ENCODE data around the gene ZNF593OS.

The ZNF593OS gene

GRCh38 chr1:26182383-26182696 lies 10.7 kb upstream of the ZNF593OS start:
- DNase-seq: no peak

DNA sequence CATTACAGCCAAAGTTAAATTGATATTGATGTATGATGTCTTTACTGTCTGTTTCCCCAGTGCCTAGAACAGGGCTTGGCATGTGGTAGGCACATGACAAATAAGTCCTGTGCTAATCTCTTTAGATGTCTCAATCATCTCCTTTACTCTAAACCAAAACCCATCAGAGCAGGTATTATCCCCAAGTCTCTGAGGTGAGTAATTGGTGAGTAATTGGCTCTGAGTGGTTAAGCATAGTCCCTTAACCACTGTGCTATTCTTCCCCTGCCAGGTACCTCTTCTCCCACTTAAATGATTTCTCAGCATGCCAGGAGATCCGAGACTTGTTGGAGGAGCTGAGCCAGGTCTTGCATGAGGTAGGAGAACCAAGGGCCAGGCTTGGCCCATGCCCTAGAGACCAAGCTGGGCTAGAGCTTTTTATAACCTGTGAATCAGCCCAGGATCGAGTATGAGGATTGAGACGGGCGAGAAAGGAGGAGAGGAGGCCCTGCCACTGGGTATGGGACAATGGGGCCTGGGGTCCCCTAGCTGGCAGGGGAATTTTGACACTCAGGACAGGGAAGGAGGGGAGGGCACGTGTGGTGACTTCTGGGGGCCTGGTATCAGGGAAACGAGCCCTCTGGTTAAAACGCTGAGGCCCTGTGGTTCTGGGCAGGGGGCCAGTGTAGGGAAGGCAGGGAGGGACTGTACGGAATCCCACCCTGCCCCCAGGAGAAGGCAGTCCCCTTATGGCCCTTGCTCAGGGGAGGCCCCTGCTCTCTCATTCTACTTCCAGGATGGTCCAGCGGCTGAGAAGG lies 10.2 kb upstream of the ZNF593OS start:
- DNase-seq: no peak

DNA sequence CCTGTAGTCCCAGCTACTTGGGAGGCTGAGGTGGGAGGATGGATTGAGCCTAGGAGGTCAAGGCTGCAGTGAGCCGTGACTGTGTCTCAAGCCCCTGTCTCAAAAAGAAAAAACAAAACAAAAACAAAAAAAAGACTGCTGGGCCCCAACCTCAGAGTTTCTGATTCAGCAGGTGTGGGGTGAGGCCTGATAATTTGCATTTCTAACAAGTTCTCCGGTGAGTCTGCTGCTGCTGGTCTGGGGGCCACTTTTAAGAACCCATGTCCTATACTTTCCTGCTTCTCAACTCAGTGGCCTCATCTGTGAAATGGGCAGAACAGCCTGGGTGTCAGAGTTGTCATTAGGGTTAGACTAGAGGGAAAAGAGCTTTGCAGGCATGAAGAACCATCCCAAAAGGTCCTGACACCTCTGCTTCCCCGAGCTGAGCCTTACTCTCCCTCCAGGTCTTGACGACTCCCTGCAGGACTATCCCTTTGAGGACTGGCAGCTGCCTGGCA lies 8.4 kb upstream of the ZNF593OS start:
- no peak for DNase-seq

- DNase-seq: no peak
Measured at GRCh38 chr1:26177182-26177684, 5.6 kb upstream of the ZNF593OS start, which contains the start of gene CNKSR1. Gene CNKSR1, plus strand, starts transcription at chr1:26177491. Its CDS starts 57 bp downstream, at chr1:26177548.

DNA sequence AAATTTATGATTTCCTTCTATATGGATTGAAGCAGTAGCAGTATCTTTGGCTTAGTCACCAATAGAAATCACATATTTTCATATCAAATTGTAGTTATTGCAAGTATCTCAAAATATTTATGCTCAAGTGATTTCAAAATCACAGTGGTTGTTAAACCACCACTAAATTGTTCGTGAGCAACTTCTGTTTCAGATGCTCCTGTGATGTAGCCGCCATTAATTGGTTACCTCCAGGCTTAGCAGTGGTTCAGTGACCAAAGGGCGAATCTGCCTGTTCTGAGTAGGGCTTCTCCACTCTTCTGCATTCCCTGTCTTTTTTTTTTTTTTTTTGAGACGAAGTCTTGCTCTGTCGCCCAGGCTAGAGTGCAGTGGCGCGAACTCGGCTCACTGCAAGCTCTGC lies 3.7 kb upstream of the ZNF593OS start:
- DNase-seq: no peak

- no peak for DNase-seq
Measured at GRCh38 chr1:26170472-26170821, 1.2 kb downstream of the ZNF593OS start.

DNA sequence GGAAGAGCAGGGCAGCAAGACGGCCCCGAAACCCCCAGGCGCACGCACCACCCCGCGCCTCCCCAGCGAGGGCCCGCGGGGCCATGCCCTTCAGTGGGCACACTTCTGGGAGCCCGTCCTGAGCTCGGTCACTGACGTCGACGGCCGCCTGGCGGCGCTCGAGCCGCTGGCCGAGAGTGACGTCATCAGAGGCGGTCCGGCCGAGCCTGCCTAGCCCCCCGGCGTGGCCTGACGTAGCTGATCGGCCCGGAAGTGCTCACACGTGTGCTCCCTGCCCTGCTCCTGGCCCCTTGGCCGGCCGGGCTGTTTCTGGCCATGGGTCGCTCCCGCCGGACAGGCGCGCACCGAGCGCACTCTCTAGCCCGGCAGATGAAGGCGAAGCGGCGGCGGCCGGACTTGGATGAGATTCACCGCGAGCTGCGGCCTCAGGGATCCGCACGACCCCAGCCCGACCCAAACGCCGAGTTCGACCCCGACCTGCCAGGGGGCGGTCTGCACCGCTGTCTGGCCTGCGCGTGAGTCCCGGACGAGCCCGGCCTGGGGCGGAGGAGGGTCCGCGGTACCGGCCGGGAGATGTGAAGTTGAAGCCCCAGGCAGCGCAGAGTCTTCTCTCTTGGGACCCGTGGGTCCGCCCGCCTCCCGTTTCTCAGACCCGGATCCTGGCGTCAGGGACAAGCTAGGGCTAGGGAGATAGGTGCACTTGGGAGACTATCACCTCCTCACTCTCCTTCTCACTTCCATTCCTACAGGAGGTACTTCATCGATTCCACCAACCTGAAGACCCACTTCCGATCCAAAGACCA lies 1.8 kb downstream of the ZNF593OS start, which contains the start of gene ZNF593:
Gene ZNF593 (plus strand): TSS at position 240 of the 803 bp plus-strand sequence. CDS start 76 bp downstream, at position 316.
- DNase-seq: peak; percentile 46 to 85

GRCh38 chr1:26169198-26169554 lies 2.5 kb downstream of the ZNF593OS start:
- DNase-seq: no peak

GRCh38 chr1:26168410-26169197 lies 3.0 kb downstream of the ZNF593OS start, which contains the start of gene C1orf232:
Gene C1orf232, minus strand, starts transcription at chr1:26168963. Its CDS starts 464 bp downstream, at chr1:26168499.
- peak; percentile 55 to 80 for DNase-seq

- no peak for DNase-seq
Measured at GRCh38 chr1:26166719-26167281, 4.8 kb downstream of the ZNF593OS start.

- peak; percentile 20 to 77 for DNase-seq
Measured at GRCh38 chr1:26164861-26165842, 6.5 kb downstream of the ZNF593OS start.

- no peak for DNase-seq
Measured at GRCh38 chr1:26164036-26164860, 7.4 kb downstream of the ZNF593OS start.

GRCh38 chr1:26163684-26164035 lies 8.0 kb downstream of the ZNF593OS start:
- no peak for DNase-seq

DNA sequence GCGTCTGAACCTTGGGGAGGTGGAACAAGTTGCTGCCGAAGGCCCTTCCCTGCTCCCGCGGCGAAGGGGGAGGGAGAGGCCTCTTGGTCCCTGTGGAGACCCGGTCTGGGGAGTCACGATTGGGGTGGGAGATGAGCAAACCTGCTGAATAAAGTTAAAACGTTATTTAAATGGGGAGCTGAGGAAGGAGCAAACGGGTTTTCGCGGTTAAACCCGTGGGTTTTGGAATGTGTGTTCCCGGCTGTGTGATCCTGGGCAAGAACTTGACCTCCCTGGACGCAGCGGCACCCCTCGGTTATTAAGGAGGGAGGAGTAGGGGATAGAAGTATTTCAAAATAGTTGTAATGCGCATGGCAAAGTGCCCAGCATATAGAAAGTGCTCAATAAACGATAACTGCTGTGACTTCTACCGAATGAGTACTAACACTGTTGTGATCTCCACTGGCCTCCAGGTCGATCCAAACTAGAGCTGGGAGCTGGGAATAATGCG lies 9.4 kb downstream of the ZNF593OS start:
- no peak for DNase-seq

DNA sequence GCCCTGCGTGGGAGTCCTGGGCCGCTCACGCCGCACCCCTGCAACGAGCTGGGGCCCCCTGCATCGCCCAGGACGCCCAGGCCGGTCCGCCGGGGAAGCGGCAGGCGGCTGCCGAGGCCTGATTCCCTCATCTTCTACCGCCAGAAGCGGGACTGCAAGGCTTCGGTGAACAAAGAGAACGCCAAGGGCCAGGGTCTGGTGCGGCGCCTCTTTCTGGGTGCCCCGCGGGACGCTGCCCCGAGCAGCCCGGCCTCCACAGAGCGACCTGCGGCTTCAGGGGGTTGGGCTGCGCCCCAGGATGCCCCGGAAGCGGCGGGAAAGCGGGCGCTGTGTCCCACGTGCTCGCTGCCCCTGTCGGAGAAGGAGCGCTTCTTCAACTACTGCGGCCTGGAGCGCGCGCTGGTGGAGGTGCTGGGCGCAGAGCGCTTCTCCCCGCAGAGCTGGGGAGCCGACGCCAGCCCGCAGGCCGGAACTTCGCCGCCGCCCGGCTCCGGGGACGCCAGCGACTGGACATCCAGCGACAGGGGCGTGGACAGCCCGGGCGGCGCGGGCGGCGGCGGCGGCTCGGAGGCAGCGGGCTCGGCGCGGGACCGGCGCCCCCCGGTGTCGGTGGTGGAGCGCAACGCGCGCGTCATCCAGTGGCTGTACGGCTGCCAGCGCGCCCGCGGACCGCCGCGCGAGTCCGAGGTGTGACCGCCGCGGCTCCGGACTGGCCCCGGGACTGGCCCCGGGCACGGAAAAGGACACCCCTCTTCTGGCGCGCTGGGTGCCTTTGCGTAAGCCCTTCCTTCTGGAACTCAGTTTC lies 10.0 kb downstream of the ZNF593OS start:
- peak in 1 of 2 experiments; percentile 59 for DNase-seq

DNA sequence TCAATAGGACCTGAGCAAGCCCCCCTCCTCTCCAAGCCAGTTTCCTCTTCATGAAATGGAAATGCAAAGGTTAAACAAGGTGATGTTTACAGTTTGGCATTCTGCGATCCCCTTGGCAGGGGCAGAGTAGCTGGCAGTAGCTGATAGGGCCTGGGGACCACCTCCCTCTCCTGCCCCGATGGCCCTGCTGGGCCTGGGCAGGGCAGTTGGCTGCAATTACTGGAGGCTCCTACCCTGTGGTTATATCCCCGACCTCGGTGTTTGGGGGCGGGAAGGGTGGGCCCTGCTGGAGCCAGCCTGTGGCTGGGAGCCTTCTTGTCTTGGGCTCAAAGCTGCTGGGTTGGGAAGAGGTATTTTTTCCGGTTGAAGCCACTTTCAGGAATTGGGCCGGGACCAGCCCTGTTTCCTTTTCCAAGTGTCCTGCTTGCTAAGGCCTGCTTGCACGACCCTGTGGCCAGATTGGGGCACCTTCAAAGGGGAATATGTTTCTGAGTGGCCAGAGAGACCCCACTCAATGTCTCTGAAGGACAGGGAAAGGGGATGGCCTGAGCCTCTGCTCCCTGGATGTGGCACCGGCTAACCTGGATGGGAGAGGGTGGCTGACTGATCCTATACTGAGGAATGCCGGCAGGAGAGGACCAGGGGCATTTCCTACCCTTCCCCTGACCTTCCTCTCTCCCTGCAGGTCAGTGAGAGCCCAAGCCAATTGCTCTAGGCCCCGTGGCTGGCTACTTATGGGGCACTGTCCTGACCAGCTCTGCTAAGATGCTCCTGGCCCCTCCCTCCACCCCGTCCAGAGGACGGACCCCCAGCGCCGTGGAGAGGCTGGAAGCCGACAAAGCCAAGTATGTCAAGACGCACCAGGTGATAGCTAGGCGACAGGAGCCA lies 10.9 kb downstream of the ZNF593OS start:
- no peak for DNase-seq

DNA sequence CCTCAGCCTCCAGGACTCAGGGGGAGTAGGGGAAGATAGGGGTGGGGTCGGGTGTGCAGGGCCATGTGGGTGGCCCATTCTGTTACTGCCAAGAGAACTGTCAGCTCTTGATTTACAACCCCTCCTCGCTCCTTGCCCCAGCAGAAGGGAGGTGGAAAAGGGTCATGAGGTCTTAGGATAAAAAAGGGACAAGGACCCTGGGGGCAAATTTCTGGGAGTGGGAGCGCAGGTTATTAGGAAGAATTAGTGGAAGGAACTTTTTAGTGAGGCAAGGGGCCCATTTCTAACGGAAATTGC lies 11.9 kb downstream of the ZNF593OS start:
- no peak for DNase-seq
